GM18867 (cell line): ENCODE results near the gene TMEM190.
"Not testable (repeated sequence)": the region's sequence is repeated elsewhere in the genome, so short reads cannot be mapped to it uniquely, and the experiment has no call there.

ENCODE experiments used
- ATAC-seq: cut with Tn5 transposase; IDR thresholded peaks from one replicate; pipeline ENCODE4 v1.9.1; 2021; ENCODE audit warnings: mild to moderate bottlenecking, moderate library complexity; ENCODE audit not compliant: unreplicated experiment

TMEM190 gene

DNA sequence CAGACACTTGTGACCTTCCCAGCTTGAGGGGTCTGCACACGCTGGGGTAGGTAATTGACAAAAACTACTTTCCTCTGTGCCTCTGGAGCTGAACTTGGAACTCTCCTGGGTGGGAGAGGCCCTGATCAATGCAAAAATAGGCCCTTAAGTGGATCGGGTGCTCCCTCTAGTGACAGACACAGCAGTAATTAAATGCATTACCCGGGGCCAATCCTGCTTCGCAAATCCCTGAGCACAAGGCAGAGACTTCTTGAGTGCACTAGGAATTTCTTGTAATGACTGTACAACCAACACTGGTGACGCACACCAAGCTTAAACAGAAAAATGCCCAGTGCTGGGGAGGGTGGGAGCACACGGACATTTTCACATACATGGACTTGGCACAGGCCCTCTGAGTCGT is 41.6 kb downstream of the TMEM190 start:
- ATAC-seq, result no peak

DNA sequence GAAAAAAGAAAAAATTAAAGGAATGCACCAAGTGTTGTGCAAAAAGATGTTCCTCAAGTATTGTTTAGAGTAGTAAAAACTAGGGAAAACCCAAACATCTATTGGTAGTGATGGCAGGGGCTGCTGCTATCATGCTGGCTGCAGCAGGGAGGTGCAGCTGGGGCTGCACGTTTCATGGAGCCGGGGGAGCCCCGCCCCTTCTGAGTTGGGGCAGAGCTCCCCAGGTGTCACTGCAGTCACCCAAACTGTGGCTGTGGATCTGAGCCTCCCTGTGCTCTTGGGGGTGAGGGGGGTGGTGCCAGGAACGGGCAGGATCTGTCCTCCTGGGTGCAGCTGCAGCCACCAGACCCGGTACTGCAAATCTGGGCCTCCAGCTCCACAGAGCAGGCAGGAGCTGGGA is 42.5 kb downstream of the TMEM190 start:
- no peak for ATAC-seq

DNA sequence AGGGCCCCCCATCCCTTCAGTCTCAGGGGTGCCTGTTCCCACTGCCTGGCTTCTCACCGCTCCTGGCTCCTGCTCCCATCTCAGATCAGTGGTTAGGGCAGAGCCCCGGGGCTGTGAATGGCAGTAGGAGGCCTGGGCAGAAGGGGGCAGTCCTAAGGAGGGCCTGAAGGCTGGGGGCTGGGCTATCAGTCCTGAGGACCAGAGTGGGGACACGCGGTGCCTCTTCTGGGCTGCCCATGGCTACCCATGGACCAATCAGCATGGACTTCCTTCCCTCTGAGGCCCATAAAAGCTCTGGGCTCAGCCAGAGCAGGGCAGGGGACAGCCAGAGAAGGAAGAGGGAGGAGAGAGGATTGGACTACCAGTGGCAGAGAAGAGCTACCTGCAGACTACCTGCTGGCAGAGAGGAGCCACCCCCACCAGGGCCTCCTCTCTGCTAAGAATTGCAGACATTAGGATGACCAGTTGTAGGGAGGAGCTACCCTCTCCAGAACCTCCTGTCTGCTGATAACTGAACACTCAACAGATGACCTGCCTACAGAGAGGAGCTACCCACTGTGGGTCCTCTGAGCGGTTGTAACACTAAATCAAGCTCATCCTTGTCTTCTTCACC is 43.1 kb downstream of the TMEM190 start:
- no peak for ATAC-seq

DNA sequence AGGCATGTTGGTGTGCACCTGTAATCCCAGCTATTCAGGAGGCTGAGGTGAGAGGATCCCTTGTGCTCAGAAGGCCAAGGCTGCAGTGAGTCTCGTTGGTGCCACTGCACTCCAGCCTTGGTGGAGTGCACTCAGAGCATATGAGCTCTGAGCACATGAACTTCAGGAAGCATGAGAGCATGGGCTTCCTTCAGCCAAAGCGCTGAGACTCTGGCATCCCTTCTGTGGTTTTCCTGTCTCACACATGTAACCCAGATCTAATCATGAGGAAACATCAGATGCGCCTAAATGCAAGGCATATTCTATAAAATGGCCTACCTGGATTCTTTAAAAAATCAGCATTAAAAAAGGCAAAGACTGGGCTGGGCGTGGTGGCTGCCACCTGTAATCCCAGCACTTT is 44.7 kb downstream of the TMEM190 start:
- ATAC-seq, result not testable (repeated sequence)

DNA sequence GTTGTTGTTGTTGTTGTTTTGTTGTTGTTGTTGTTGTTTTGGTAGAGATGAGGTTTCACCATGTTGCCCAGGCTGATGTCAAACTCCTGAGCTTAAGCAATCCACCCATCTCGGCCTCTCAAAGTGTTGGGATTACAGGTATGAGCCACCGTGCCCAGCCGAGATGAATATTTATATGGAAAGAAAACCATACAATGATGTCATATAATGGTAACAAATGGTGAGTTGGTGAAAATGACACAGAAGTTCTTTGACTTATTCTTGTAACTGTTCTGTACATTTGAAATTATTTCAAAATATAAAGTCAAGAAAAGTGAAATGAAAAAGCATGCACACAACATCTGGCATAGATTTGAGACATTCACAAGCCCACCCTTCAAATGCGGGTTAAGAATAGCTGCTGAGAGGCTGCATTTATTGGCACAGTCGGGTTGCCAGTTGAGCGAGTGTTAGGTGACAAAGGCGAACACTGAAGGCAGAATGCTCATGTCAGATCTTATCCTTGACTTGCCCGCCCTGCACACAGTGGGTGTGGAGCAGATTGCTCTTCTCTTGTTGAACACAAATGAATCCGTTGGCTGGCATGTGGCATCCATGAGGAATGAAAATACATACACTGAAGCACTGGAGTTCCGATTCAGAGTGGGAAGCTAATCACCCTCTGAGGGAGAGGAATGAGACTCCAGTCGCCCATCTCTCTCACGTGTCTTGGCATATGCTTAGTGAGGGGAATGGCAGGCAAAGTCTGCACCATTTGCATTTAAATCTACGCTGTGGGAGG is 46.8 kb downstream of the TMEM190 start:
- no peak for ATAC-seq

DNA sequence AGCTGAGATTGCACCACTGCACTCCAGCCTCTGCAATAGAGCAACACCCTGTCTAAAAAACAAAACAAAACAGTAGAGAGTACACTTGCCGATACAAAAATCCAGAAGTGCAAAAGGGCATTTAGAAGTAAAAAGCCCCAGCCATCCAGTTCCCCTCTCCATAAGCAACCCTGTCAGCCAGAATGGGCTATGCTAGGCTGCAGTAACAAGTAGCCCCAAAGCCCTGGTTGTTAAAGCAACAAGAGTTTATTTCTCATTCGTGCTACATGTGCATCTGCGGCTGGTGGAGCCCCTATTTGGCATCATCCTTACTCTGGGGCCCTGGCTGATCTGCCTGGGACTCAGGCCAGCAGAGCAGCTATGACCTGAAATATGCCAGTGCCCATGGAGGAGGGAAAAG is 47.9 kb downstream of the TMEM190 start:
- no peak for ATAC-seq

DNA sequence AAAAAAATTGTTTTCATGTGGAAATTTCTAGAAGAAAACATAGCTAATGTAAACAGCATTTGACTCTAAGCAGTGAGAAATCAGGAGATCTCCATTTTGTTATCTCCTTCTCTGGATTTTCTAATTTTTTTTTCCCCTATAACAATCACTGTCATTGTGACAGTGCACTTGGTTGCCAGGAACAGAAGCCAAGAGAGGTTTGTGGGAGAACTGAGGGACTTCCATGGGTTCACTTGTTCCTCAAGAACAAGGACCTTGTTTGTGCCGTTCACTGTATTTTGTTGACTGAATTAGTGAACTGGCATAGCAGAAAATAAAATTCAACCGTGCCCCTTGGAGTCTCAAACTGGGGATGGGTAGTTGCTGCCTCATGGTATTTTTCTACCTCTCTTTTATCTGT is 49.4 kb downstream of the TMEM190 start:
- ATAC-seq, result no peak
